Activated CD4-positive, alpha-beta T cell treated with anti-CD3 and anti-CD28 coated beads, Interleukin-2, Interleukin-6, amounts not matched to agents 100 ng/mL and 50 ng/mL, durations not matched to agents 16 hours and 8 hours (primary cell): ENCODE measurements around the gene TMPRSS9.

Experiments
- DNase-seq: peaks from one replicate; pipeline ENCODE4 v3.0.0-alpha.2; 2020

TMPRSS9 gene

DNA sequence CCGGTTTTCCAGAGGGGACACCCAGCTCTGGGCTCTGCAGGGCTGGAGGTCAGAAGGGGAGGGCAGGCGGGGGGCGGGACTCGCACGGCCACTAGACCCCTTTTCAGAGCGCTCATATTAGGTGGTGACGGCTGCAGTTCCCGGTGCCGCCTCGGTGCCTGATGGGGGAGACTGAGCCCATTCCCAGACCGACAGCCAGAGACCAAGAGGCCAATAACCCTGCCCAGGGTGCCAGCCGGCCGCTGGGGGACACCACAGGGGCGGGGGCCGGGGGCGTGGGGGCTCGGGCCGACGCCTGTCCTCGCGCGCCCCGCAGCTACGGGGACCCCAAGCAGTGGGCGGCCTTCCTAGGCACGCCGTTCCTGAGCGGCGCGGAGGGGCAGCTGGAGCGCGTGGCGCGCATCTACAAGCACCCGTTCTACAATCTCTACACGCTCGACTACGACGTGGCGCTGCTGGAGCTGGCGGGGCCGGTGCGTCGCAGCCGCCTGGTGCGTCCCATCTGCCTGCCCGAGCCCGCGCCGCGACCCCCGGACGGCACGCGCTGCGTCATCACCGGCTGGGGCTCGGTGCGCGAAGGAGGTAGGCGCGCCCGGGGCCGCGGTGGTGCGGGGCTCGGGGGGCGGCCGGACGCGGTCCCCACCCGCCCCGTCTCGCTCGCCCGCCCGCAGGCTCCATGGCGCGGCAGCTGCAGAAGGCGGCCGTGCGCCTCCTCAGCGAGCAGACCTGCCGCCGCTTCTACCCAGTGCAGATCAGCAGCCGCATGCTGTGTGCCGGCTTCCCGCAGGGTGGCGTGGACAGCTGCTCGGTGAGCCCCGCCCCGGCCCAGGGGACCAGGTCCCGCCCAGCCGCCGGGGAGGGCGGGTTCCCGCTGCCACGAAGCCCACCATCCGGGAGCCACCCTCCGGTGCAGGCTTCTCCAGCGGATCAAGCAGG is 64.9 kb downstream of the TMPRSS9 start:
- DNase-seq: no peak

DNA sequence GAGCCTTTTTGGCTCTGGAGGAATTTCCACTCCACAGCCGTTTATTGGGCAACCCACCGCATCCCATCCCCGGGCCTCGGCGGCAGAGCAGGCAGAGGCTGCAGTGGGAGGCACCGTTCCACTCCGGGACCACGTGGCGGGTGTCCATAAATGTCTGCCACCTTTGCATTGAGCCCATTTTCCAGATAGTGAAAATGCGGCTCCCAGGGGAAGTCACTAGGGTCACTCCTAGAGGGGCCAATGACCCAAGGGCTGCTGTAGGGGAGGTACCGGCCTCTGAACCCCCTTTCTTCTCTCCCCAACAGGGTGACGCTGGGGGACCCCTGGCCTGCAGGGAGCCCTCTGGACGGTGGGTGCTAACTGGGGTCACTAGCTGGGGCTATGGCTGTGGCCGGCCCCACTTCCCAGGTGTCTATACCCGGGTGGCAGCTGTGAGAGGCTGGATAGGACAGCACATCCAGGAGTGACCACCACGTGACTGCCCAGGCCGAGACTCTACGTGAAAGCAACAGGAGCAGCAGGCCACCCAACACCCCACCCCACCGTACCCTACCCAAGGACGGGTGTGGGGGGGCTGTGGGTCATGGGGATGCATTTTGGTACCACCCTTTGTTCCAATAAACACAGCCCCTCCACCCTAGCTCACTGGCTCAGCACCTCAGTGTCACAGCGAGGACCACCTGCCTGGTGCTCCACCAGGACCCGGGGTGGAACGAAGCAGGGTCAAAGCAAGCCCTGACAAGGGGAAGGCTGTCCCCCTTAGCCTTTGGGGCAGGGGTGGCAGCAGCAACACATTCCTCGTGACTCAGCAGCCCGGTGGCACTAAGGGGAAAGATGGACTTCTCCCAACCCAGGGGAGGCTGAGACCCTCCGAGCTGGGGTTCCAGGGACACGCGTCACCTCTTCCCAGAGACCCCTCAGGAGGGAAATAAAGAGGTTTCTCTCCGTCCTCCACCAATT is 65.8 kb downstream of the TMPRSS9 start:
- no peak for DNase-seq

DNA sequence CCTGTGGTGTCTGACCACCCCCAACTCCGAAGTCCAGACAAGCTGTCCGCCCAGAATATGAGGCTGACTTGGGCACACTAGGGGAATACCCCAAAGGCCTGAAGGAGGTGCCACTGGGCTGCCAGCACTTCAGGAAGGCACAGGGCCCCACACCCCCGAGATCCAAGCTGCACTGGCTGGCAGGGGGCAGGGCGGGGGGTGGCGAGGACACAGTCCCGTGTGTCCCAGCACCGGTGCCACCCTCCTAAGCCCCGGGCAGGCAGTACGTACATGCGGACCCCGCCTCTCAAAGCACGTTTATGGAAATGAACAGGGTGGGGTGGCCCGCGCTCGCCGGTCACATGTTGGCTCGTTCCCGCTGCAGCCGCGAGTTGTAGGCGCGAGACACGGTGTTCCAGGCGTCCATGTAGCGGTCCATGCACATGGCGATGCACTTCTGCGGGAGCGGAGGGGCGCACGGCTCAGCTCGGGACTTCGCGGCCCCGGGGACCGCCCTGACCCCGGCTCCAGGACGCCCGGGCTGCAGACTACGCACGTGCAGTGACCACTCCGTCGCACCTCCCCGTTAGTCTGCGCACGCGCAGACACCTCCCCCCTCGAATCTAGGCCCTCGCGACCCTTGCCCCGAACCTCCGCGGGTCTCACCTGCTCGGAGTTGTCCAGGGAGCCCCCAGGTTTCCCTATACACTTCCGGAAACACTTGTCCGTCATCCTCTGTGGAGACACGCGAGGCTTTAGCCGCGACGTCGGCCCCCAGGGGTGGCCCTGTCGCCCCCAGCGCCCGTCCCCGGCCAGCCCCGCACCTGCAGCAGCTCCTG is 66.8 kb downstream of the TMPRSS9 start:
- DNase-seq: peak; percentile 66

DNA sequence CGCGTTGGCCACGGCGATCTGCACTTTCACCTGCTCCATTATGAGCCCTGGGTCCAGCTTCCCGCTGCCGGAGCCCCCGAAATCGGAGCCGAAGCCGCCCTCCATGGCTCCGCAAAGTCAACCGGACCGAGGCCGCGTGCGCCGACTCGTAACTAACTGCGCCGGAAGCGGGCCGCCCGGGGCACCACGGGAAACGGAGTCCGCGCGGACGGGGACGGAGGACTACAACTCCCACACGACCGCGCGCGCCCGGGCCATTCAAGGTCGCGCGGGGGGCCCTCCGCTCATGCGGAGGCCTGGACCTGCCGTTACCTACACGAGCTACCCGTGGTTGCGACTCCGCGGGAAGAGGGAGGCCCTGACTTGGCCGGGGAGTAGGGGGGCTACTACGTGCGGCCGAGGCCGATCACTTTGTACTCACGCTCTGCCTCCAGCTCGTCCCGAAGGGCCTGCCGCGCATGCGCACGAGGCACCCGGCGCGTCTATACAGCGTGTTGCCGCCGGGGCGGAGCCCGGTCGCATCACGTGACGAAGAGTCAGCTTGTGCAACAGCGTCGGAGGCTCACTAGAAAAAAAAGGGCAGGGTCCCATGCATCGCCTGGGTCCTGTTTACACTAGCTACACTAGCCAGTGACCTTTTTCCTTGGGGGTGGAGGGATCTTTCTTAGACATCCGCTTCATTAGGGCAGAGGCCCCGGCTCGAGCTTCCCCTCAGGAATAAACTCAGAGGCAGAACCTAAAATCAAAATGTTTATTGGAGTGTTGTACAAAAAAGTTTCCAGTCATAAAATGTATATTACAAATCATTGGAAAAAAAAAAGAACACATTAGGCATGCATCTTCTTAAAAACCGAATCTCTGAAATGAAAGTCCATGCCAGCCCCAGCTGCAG is 67.6 kb downstream of the TMPRSS9 start, which contains the start of gene TIMM13:
Gene TIMM13 (minus strand): TSS at position 158 of the 892 bp plus-strand sequence. CDS start 53 bp downstream, at position 105.
- DNase-seq: peak; percentile 97

DNA sequence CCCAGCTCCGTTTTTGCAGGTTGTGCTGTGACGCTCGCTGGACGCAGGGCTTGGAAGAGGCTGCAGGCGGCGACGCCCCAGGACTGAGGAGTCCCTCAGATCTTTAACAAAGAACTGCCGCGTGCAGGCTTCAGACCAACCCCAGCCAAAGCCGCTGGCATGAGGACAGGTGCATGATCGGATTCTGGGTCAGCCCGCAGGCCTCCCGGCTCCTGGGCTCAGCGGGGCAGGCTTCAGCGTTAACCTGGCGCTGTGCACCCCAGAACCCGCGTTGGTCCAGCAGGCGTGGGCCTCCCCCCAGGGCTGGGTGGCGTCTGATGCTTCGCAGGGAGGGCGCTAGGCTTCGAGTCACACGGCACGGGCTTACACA is 68.2 kb downstream of the TMPRSS9 start:
- no peak for DNase-seq

DNA sequence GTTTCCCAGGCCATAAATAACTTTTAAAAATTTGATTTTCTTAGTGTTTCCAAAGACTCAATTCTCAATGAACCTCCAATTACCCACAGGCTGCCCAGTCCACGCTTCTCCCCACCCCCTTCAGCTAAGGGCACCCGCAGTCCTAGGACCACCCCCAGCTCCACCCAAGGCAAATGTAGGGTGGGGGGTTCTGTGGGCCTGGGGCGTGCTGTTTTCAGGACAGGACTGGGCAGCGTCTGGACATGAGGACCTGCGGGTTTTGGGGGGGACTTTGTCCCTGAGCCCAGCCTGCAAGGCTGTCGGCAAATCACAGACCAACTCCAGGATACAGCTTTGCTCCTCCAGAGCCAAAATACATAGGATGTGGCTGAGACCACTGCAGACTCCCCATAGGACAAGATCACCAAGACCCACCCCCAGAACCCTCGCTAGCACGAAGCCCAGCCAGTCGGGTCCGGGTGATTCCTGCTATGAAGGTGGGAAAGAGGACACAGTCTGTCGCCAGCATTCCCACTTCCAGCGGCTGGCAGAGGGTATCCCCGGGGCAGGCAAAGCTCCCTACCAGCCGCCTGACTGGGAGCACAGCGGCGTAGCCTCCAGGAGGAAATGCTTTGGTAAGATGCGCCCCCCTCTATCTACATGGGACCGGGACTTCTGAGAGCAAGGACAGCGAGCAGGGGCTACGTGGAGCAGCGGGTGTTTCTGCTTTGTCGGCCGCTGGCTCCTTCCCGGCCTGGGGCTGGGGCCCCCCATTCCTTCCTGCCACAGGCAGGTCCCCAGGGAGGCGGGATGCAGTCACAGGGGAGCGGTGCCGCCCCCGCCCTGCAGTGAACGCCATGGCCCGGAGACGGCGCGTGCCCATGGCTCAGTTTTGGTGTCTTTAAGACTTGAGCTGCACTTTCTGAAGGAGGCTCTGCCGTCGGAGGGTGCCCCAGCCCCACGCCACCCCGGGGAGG is 69.0 kb downstream of the TMPRSS9 start:
- no peak for DNase-seq

DNA sequence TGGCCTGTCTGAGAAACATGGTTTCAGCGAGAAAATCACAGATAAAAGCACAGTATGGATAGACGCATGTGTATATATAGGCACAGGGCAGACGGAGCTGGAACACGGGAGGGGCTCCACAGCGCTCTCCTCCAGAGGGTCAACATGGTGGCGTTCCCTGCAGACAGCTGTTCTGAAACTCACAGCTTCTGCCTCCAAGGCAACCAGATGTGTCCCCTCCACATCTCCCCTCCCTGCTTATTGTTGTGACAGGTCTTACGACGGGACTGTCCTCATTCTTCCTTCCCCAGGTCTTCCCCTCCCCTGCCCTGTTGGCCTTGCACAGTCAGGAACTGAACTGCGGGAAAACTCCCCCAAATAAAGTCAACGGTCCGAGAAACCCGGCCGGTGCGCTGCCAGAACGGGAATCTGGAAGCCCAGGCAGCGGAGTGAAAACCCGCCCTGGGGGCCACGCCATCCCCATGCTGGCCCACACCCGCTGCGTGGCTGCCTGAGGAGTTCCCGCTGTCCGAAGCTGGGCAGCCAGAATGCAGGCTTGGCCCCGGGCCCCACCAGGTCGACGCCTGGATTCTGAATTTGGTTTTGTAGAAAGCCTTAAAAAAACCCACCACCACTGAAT is 70.0 kb downstream of the TMPRSS9 start:
- no peak for DNase-seq

DNA sequence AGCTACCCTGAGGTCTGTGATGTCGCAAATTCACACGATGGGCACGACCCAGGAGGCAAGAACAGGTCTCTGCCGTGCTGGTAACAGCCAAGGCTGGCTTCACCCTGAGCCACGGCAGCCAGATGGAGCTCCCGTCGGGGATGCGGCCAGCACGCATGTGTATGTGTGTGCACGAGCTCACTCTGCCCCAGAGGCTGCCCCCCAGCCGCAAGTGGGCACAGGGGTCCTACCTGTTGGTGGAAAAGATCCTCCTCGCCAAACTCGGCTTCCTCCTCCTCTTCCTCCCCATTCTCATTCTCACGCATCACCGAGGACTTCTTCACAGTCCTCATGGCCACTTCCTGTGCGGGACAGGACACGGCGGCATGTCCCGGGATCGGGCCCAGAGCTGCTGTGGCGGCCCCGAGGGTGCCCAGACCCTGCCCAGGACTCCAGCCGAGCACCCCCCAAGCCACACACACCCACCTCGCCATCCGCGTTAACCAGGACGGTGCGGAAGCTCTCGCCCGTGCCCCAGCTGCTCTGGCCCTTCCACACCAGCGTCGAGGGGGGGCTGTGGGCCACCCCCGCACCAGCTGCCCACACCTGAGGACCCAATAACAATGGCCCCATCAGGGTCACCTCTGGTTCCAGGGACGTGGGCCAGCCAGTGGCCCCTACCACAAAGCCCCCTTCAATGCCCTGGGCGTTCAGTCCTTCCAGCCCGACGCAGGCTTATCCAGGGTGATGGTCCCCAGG is 71.4 kb downstream of the TMPRSS9 start:
- no peak for DNase-seq

DNA sequence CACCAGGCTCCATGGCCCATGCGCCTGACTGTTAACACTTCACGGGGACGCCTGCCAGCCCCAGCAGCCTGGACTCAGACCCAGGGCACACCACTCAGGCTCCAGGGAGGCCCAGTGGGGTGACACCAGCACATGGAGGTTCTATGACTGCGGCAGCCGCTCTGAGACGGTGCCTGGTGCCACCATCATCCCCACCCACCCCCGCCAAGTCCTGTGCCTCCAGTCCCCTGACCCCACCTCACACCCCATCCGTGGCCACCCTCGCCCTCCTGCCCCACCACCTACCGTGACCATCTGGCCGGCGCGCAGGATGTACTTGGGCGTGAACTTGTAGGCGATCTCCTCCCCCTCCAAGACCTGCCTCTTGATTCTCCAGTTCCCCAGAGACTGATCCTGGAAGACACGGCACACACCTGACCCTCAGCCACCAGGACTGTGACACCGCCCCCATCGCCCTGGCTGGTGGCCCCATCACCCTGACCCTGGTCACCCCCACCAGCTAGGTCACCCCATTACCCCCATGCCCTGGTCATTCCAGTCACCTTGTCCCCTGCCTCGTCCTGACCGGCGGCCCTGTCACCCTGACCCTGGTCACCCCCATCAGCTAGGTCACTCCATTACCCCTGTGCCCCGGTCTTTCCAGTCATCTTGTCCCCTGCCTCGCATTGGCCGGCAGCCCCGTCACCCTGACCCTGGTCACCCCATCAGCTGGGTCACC is 72.2 kb downstream of the TMPRSS9 start:
- no peak for DNase-seq

DNA sequence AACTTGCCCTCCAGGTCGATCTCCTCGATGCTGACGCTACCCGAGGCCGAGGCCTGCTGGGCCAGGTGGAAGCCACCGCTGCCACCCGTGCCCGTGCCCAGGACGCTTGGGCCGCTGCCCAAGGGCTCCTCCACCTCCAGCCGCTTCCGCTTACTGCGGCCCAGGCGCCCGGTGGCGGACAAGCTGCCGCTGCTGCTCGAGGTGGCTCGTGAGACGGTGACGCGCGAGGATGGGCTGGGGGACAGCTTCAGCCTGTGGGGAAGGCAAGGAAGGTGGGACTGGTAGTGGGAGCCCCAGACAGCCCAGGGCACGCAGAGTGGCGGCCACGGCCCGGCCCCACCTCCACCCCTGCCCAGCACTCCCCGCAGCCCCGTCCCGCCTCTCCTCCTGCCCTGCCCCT is 73.8 kb downstream of the TMPRSS9 start:
- no peak for DNase-seq

DNA sequence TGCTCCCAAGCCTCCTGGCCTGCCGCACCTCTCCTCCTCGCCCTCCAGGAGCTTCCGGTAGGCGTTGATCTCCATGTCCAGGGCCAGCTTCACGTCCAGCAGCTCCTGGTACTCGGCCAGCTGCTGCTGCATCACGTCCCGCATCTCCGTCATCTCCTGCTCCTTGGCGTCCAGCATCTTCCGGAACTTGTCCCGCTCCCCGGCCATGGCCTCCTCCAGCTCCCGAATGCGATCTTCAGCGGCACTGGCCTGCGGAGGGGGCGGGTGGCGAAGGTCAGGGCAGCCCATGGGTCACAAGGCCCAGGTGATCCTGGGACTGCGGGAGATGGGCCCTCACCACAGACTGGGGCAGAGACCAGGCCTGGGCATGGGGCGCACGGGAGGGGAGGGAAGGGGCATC is 74.2 kb downstream of the TMPRSS9 start:
- no peak for DNase-seq

DNA sequence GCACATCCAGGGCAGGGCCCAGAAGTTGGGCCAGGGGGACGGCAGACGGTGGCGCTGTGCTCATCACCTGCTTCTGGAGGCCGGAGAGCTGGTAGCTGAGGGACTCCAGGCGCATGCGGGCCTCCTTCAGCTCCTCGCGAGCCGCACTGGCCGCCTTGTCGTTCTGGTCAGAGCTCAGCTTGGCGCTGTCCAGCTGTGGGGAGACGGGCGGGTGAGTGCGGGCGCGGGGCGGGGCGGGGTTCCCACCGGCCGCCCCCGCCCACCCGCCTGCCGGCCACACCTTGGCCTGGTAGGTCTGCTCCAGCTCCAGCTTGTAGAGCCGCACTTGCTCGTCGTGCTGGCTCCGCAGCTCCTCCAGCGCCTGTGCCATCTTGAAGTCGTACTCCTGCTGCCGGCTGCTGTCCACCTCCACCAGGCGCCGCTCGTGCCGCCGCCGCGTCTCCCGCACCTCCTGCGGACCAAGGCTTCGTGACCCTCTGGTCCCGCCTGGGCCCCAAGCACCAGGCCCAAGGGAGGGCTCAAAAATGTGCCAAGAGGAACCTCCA is 74.7 kb downstream of the TMPRSS9 start:
- DNase-seq: no peak

DNA sequence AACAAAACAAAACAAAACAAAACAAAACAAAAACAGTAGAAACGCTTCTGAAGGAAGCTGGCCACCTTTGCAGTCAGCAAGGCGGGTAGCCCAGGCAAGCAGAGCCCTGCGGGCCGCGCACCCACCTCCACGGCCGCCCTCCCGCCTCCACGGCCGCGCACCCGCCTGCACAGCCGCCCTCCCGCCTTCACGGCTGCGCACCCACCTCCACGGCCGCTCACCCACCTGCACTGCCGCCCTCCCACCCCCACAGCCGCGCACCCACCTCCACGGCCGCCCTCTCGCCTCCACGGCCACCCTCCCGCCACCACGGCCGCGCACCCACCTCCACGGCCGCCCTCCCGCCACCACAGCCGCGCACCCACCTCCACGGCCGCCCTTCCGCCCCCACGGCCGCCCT is 76.3 kb downstream of the TMPRSS9 start:
- DNase-seq: no peak

DNA sequence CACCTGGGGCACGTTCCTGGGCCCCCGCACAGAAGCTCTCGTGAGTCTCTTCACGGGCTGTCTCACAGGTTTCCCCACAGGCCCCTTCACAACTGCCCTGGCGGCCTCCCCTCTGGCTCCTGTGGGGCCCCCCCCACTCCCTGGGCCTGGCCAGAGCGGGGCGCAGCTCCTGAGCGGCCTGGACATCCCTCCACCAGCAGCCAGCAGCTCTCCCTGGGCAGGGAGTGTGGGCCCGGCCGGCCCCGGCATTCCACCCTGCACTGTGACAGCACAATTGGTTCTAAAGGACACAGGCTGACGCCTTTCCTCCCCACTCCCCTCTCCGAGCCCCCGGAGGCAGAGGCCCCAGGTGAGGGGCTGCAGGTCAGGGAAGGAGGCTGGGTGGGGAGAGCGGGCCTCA is 76.9 kb downstream of the TMPRSS9 start:
- DNase-seq: no peak

DNA sequence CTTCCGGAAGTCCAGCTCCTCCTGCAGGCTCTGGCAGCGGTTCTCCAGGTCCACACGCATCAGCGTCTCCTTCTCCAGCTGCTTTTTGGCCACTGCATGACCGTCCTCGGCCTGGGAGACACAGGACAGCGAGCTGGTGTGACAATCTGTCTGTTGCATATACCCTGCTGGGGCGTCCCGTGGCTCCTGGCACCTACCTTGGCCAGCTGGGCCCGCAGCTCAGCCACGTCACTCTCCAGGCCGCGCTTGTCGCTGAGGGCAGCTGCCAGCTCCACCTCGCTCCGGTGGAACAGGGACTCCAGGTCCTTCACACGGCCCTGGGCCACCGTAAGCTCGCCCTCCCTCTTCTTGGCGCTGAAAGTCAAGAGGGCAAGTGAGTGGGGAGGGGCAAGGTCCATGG is 78.1 kb downstream of the TMPRSS9 start:
- no peak for DNase-seq

DNA sequence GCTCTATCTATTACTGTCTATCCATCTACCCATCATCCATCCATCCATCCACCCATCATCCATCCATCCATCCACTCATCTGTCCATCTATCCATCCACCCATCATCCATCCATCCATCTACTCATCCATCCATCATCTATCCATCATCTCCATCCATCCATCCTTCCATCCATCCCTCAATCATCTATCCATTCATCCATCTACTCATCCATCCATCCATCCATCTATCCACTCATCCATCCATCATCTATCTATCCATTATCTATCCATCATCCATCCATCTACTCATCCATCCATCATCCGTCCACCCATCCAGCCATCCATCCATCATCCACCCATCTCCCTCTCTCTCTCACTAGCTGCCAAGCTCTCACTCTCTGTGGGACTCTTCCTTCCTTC is 80.5 kb downstream of the TMPRSS9 start:
- DNase-seq: no peak

DNA sequence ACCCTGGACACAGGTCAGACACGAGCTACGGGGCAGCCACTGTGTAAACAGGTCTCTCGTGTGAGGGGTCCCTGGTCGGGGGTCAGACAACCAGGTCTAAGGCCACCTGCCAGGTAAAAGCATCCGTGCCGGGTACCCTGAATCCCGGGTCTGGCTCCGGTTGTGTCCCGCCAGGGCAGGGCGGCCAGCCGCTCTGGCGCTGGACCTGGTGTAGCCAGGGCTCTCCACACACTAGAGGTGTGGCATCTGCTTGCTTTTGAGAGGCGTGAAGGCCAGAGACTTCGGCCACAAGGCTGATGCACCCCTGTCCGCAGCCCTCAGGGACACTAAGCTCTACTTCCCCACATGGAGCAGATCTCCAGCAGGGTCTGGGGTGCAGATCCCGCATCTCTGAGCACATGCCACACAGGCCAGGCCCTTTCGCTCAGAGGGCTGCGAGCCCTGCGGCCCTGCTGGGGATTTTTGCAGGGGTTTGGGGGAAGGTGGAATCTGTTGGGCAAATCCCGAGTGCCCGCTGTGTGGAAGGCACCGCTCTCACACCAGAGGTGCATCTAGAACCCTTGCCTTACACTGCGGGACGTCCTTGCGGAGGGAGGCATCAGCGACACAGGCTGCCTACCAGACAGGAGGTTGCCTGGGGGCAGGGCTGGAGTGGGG is 81.2 kb downstream of the TMPRSS9 start:
- no peak for DNase-seq
